Caco-2 (cell line): ENCODE measurements around the gene SPOUT1. TPM values are rescaled to one million over a fixed set of nuclear protein-coding genes. Genes with fewer than 3 reads are reported as not detected.
"Not testable (repeated sequence)": the region's sequence is repeated elsewhere in the genome, so short reads cannot be mapped to it uniquely, and the experiment has no call there.

Experiments used
- BruUV-seq: library from RNA; stranded (reverse); fragments of 400-500 nt; replicated peaks from 2 replicates; lab custom pipeline; 2021; lab: Mats Ljungman, UMichigan
- CTCF ChIA-PET: fragments of 300-600 bp; sonication (Branson Sonifier 250); formaldehyde crosslinking; loops from one replicate; lab custom pipeline; 2022; ENCODE audit warnings: antibody characterized with exemption; lab: Charles Lee
- POLR2A ChIA-PET: fragments of 300-600 bp; sonication (Branson Sonifier 250); formaldehyde crosslinking; loops from one replicate; lab custom pipeline; 2022; ENCODE audit warnings: antibody characterized with exemption; lab: Charles Lee
- DNase-seq, 2 experiments: peaks; one replicate each; pipeline versions ENCODE4 v3.0.0 to v3.0.0-alpha.2; 2020 to 2022
- H3K27me3 ChIP-seq: replicated peaks from 2 replicates; pipeline ENCODE4 v1.6.0; 2011; ENCODE audit warnings: low read length; ENCODE audit not compliant: control insufficient read depth, insufficient read depth
- H3K36me3 ChIP-seq: 2 replicates; pipeline ENCODE4 v1.5.1; 2011; ENCODE audit warnings: low read length; ENCODE audit not compliant: control insufficient read depth, insufficient read depth
- H3K4me1 ChIP-seq: fragments of 250-450 bp; sonication (Bioruptor Pico); 2 replicates; pipeline ENCODE4 v1.5.1; 2020; ENCODE audit warnings: mild to moderate bottlenecking
- H3K4me3 ChIP-seq: 2 replicates; pipeline ENCODE4 v1.5.1; 2011; ENCODE audit warnings: low read depth, mild to moderate bottlenecking, control low read depth, low read length
- H3K9me3 ChIP-seq: fragments of 250-450 bp; sonication (Bioruptor Pico); 2 replicates; pipeline ENCODE4 v1.5.1; 2020; ENCODE audit warnings: mild to moderate bottlenecking, moderate library complexity
- H3K27ac Mint-ChIP-seq: one replicate; pipeline ENCODE4 v1.8.0; 2022; ENCODE audit warnings: mixed read lengths; ENCODE audit not compliant: unreplicated experiment
- H3K27me3 Mint-ChIP-seq: one replicate; pipeline ENCODE4 v1.8.0; 2022; ENCODE audit warnings: mixed read lengths; ENCODE audit not compliant: insufficient read depth, unreplicated experiment
- H3K36me3 Mint-ChIP-seq: one replicate; pipeline ENCODE4 v1.8.0; 2022; ENCODE audit warnings: mild to moderate bottlenecking, mixed read lengths; ENCODE audit not compliant: insufficient read depth, unreplicated experiment
- H3K4me1 Mint-ChIP-seq: one replicate; pipeline ENCODE4 v1.8.0; 2022; ENCODE audit warnings: low read depth, mixed read lengths; ENCODE audit not compliant: unreplicated experiment
- H3K4me3 Mint-ChIP-seq: one replicate; pipeline ENCODE4 v1.8.0; 2022; ENCODE audit warnings: mild to moderate bottlenecking, moderate library complexity, mixed read lengths; ENCODE audit not compliant: unreplicated experiment
- H3K9me3 Mint-ChIP-seq: one replicate; pipeline ENCODE4 v1.8.0; 2022; ENCODE audit warnings: mixed read lengths; ENCODE audit not compliant: unreplicated experiment
- CTCF ChIP-seq, 2 experiments: fragments of 200-600 bp in 1 of 2; IDR thresholded peaks; 1 replicate in 1 of 2; 2 replicates in 1 of 2; pipeline versions ENCODE4 v1.5.1 to v1.8.0; 2011 to 2022; ENCODE audit warnings: antibody characterized with exemption in 1 of 2, control low read depth in 1 of 2, inconsistent platforms in 1 of 2, low read depth in 1 of 2, low read length in 1 of 2, mild to moderate bottlenecking in 1 of 2, moderate library complexity in 1 of 2; ENCODE audit not compliant: insufficient read depth in 1 of 2, severe bottlenecking in 1 of 2, unreplicated experiment in 1 of 2
- intact Hi-C: fragments of 100-400 bp; cut with micrococcal nuclease; formaldehyde crosslinking; loops from one replicate; pipeline ENCODE4 v1.10.0; 2022; ENCODE audit not compliant: unreplicated experiment
- total RNA-seq: library from RNA; stranded (reverse); gene quantifications from 2 replicates; pipeline ENCODE4 v1.2.3, GENCODE V29; 2022

Gene SPOUT1
- total RNA-seq, 1 experiment from 2014 or later, result 88.0 TPM

GRCh38 chr9:128861501-128861900 lies 31.9 kb upstream of the SPOUT1 start:
- Histone ChIP-seq H3K4me3 (no peak overlapping the region), H3K4me1 (peaks cover 4% of the 10 kb centered on the region; the same call in 1 of the 2 replicates), H3K36me3 (no peaks in the 10 kb centered on the region), H3K27me3 (no peaks in the 10 kb centered on the region), H3K9me3 (no peaks in the 10 kb centered on the region)
- intact Hi-C loops, result no loop called here
- no peaks in the 10 kb centered on the region for H3K4me1 Mint-ChIP-seq
- H3K27me3 Mint-ChIP-seq, result no peaks in the 10 kb centered on the region
- no peak overlapping the region for H3K4me3 Mint-ChIP-seq
- TF ChIP-seq CTCF (IDR thresholded peaks at IDR 0.05; ENCODE audit: insufficient read depth in 1 of 2, low read depth in 1 of 2, low read length in 1 of 2, severe bottlenecking in 1 of 2, unreplicated experiment in 1 of 2), result no peak
- CTCF ChIA-PET, result interaction anchor here (0.7 to 1.4 kb wide), 5 partner anchors 9 to 65 kb away, joined by 3 to 5 read pairs (median 4); partner anchors contain the start of gene SPOUT1
- POLR2A ChIA-PET, result no interaction called here
- H3K27ac Mint-ChIP-seq, result no peak overlapping the region
- H3K9me3 Mint-ChIP-seq, result no peaks in the 10 kb centered on the region
- BruUV-seq, result no TSS peak
- no peaks in the 10 kb centered on the region for H3K36me3 Mint-ChIP-seq
- no peak for DNase-seq

GRCh38 chr9:128860937-128861336 lies 31.3 kb upstream of the SPOUT1 start:
- ChIA-PET CTCF (interaction anchor here (0.6 to 1.4 kb wide), 3 partner anchors 31 to 66 kb away, joined by 3 to 5 read pairs (median 3); partner anchors contain the start of gene SPOUT1), POLR2A (no interaction called here)
- H3K9me3 ChIP-seq, result no peaks in the 10 kb centered on the region
- intact Hi-C loops, result no loop called here
- H3K4me1 ChIP-seq, result peaks cover 4% of the 10 kb centered on the region; the same call in 1 of the 2 replicates
- Mint-ChIP-seq H3K4me1 (no peaks in the 10 kb centered on the region), H3K9me3 (no peaks in the 10 kb centered on the region), H3K4me3 (no peak overlapping the region), H3K27me3 (no peaks in the 10 kb centered on the region), H3K27ac (no peak overlapping the region), H3K36me3 (no peaks in the 10 kb centered on the region)
- DNase-seq, result no peak
- TF ChIP-seq CTCF (IDR thresholded peaks at IDR 0.05; ENCODE audit: insufficient read depth in 1 of 2, low read depth in 1 of 2, low read length in 1 of 2, severe bottlenecking in 1 of 2, unreplicated experiment in 1 of 2), result no peak
- H3K4me3 ChIP-seq, result no peak overlapping the region
- H3K36me3 ChIP-seq, result no peaks in the 10 kb centered on the region
- no TSS peak for BruUV-seq
- no peaks in the 10 kb centered on the region for H3K27me3 ChIP-seq

GRCh38 chr9:128858476-128858875 lies 28.9 kb upstream of the SPOUT1 start:
- intact Hi-C loops, H3K27me3 ChIP-seq, BruUV-seq, H3K36me3 ChIP-seq, DNase-seq, H3K27ac Mint-ChIP-seq, H3K4me3 ChIP-seq, POLR2A ChIA-PET, H3K4me1 Mint-ChIP-seq, H3K4me3 Mint-ChIP-seq, H3K9me3 ChIP-seq, H3K36me3 Mint-ChIP-seq, H3K27me3 Mint-ChIP-seq, H3K9me3 Mint-ChIP-seq, H3K4me1 ChIP-seq: not testable (repeated sequence)
- CTCF ChIA-PET, result interaction anchor here (0.6 to 0.7 kb wide), 2 partner anchors 14 to 497 kb away, joined by 3 read pairs; no protein-coding TSS in a partner anchor

- H3K9me3 ChIP-seq, H3K4me1 Mint-ChIP-seq, H3K4me3 Mint-ChIP-seq, H3K4me1 ChIP-seq, intact Hi-C loops, BruUV-seq, H3K36me3 Mint-ChIP-seq, H3K27me3 Mint-ChIP-seq, H3K36me3 ChIP-seq, H3K4me3 ChIP-seq, POLR2A ChIA-PET, H3K27me3 ChIP-seq, DNase-seq, H3K27ac Mint-ChIP-seq: not testable (repeated sequence)
- H3K9me3 Mint-ChIP-seq, result peaks cover 15% of the 10 kb centered on the region
- CTCF ChIA-PET, result interaction anchor here (1.0 kb wide), 1 partner anchor 74 kb away, joined by 3 read pairs; no protein-coding TSS in a partner anchor
Measured at GRCh38 chr9:128854454-128854853, 24.9 kb upstream of the SPOUT1 start.

GRCh38 chr9:128852646-128853045 lies 23.1 kb upstream of the SPOUT1 start:
- H3K36me3 Mint-ChIP-seq, H3K4me1 Mint-ChIP-seq, POLR2A ChIA-PET, H3K36me3 ChIP-seq, BruUV-seq, H3K27me3 Mint-ChIP-seq, H3K27ac Mint-ChIP-seq, H3K27me3 ChIP-seq, H3K4me1 ChIP-seq, DNase-seq, H3K4me3 ChIP-seq, H3K9me3 ChIP-seq, H3K4me3 Mint-ChIP-seq: not testable (repeated sequence)
- intact Hi-C loops, result loop anchor here (1.0 kb wide), 1 partner anchor 76 kb away; no protein-coding TSS in a partner anchor
- CTCF ChIA-PET, result interaction anchor here (0.6 to 1.2 kb wide), 10 partner anchors 9 to 279 kb away, joined by 3 to 6 read pairs (median 3); partner anchors contain the start of gene ENDOG
- H3K9me3 Mint-ChIP-seq, result peaks cover 19% of the 10 kb centered on the region
